Activated naive CD4-positive, alpha-beta T cell treated with Interleukin-2 at 50 U/mL for 16 hours (primary cell): ENCODE results near the gene FLT1.

Experiments used
- DNase-seq: peaks from one replicate; pipeline ENCODE4 v3.0.0-alpha.2; 2020

FLT1 gene

GRCh38 chr13:28338006-28338574 is 156.8 kb downstream of the FLT1 start:
- DNase-seq: no peak

DNA sequence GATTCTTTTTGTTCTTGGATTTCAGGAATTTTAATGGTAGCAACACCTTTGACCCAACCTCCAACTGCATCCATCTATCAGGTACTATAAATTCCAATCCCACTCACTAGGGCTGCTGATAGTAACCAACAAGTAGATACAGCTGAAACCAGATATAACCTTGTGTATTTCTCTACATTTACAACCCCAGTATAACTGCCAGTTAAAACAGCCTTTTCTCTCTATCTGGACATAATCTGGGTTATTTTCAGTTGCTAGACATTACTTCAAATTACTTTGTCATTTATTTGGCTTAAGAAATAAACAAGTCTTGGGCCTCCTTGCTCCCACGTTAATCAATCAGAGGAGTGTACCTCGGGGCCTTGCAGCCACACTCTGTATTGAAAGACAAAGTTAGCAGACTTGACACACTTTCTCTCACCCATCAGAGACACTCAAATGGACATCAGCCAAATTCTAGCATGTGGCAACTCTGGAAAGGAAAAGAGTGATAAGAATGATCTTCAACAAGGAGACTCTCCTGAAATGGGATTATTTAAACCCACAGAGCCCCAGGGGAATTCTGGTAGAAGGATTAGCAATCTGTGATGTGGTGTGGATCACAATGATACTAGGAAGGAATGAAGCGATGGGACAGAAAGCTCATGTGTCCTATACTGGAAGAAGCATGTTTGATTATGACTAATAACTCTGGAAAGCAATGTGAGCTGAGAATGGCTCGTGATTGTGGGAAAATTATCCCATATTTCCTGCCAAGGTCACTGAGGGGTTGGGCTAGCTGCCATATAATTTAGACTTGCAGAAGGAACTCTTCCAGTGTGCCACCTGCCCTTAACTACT is 157.5 kb downstream of the FLT1 start:
- DNase-seq: no peak

GRCh38 chr13:28336193-28336657 is 158.7 kb downstream of the FLT1 start:
- DNase-seq: no peak

DNA sequence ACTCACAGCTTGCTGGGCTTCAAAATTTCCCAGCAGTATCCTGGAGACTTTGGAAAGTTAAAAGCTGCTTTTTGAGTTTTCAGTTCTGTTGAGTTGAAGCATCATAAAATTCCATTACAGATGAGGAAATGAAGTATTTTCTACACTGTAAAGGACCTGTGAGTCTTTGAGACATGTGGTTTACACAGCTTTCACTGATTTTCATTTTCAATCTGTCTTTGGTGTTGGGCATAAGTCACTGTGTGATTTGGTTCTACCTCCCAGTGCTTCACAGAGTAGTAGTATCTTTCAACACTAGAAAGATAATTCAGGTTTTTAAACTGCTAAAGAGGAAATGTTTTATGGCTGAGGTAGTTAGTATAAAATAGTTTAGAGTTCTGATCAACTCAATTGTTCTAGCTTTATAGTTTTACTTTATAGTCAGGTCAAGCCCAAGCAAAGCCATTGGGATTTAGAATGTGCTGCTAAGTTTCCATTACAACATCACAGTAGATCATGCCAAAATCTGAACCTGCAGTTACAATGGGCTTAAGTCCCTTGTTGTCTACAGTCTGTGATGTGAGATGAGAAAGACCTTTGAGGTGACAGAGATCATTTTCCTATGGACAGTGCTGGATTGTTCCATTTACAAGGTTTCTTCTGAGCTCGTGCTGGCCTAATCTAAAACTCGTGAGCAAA is 161.6 kb downstream of the FLT1 start:
- no peak for DNase-seq

GRCh38 chr13:28329395-28330158 is 165.4 kb downstream of the FLT1 start:
- no peak for DNase-seq

DNA sequence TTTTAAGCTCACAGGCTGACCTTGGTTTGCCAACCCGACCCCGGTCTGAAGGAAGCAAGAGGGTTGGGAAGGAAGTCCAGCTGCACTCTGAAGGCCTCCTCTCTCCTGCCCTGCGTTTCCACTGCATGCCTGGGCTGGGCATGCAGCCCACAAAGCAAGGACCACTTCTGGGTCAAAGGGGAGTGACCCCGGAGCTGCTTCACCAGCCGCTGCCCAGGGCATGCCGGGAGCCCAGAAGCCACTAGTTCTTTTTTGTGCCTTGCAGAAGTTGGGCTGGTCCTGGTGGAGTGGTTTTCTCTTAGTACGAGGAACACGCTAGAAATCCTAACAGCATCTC is 166.7 kb downstream of the FLT1 start:
- no peak for DNase-seq

- no peak for DNase-seq
Measured at GRCh38 chr13:28327373-28328270, 167.3 kb downstream of the FLT1 start.

- DNase-seq: no peak
Measured at GRCh38 chr13:28326056-28326455, 168.9 kb downstream of the FLT1 start.

- no peak for DNase-seq
Measured at GRCh38 chr13:28325022-28325421, 169.9 kb downstream of the FLT1 start.

- DNase-seq: peak; percentile 35
Measured at GRCh38 chr13:28324181-28324789, 170.6 kb downstream of the FLT1 start.

- no peak for DNase-seq
Measured at GRCh38 chr13:28322256-28322905, 172.5 kb downstream of the FLT1 start.

DNA sequence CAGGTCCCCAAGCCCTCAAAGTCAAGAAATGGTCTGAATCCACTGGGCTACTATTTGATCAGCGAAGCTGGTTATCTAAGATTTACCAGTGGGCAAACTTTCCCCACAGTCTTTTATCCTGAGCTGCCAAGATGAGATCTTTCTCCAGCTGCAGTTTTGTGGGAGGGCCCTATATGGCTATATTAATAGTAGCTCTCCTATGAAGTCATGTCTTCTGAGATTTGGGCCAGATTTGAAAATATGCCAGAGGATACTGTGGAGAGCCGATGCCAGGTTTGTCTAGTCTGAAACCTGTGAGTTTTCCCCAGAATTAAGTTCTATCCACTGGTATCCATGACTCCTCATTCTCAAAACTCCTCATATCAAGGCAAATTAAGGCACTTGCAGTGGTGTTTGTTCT is 173.2 kb downstream of the FLT1 start:
- no peak for DNase-seq

- no peak for DNase-seq
Measured at GRCh38 chr13:28320884-28321574, 173.9 kb downstream of the FLT1 start.

- no peak for DNase-seq
Measured at GRCh38 chr13:28320209-28320608, 174.7 kb downstream of the FLT1 start.

DNA sequence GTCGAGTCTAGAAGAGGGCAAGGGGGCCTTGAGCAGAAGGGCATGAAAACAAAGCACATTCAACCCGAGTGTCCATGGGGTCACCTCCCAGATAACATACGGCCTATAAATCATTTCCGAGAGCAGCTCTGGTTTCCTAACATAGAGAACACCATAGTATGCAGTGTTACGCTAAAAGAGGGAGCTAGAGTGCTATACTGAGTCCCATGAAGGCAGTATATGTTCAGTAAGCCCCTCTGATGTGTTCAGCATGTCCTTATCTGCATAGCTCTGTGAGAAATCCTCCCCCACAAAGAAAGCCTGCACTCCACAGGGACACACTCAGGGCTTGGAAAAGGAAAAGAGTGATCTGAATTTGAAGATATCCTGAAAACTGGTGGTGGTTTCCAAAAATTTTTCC is 175.4 kb downstream of the FLT1 start:
- no peak for DNase-seq

DNA sequence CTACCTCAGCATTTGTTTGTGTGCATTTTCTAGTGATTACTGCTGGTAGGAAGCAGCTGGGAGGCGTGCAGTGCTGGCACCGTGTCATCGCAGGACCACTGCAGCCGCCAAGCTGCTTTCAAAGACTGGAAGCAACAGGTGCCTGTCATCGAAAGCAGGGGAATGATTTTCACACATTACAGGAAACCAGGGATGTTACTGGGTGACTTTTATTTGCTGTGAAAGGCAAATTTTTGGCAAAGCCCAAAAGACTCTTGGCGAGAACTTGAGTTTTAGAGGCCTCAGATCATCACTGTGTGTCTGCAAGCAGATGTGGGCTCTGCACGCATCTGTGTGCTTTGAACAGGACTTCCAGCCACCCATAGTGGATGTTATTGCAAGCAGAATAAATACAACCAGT is 176.4 kb downstream of the FLT1 start:
- no peak for DNase-seq

- no peak for DNase-seq
Measured at GRCh38 chr13:28316836-28317235, 178.1 kb downstream of the FLT1 start.

DNA sequence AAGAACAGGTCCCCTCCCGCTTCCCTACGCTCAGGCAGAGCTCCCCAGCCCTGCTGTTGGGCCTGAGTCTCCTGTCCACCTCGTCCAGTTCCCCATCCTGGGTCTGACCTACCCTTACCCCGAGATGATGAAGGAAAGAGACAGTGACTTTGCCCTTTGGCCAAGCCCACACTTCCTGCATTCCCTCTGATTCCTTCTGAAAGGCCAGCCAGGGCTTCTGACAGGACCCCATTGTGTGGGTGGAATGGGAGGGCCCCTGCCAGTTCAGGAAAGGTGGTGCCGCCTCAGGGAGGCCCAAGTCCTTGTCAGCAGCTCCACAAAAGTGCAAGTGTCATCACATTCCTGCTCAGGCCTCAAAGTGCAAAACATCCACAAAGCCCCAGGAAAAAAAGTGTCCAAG is 178.8 kb downstream of the FLT1 start:
- no peak for DNase-seq

- DNase-seq: no peak
Measured at GRCh38 chr13:28314879-28315278, 180.0 kb downstream of the FLT1 start.

DNA sequence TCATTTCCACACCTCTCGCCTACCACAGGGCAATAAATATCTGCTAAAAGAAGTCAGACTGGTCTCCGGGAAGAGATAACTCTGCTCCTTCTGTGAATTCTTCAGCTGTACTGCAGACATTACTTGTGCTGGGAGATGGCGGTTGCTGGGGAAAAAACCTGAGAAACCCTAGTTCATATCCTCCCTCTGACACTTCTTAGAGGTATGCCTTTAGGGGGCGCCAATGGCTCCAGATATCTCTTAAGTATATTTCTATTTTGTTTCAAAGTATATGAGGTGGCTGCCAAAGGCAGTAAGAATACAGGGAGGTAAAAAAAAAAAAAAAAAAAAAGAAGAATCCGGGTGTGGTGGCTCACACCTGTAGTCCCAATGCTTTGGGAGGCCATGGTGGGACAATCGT is 181.3 kb downstream of the FLT1 start:
- DNase-seq: no peak

GRCh38 chr13:28306325-28306724 is 188.6 kb downstream of the FLT1 start:
- DNase-seq: no peak
